ENCODE results near the gene WWOX. TPM values are rescaled to one million over a fixed set of nuclear protein-coding genes. Genes with fewer than 3 reads are reported as not detected.
A peak's percentile ranks its signal among the peaks of the same experiment; 100 is the strongest.

WWOX gene
- total RNA-seq, 1 donor from 2014 or later: 12.6 TPM

DNA sequence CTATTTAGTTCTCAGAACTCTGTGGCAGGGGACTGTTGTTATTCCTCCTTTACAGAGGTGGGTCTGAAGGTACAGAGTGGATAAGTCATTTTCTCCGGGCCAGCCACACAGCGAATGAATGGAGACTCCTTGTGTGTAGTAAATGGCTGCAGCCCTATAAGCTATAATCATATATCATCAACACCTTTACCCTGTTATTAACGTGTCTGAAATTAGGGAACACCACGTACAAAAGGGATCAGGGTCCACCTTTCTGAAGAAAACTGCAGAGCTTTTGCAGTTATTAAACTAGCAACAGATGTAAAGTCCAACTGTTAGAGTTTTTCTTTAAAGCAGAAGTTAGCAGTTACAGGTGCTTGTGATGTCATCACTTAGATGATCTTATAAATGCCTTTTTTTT is 804.4 kb downstream of the WWOX start:
- Histone ChIP-seq H3K4me3 (ENCODE audit: low read depth, low read length) (no peak overlapping the region), H3K27me3 (ENCODE audit: control insufficient read depth, insufficient read depth, low read length) (no peaks in the 10 kb centered on the region), H3K36me3 (ENCODE audit: control insufficient read depth, insufficient read depth, low read length) (no peaks in the 10 kb centered on the region)
- FAIRE-seq (no peak), DNase-seq (ENCODE audit: low read depth) (no peak)
- TF ChIP-seq, protein P1, sequence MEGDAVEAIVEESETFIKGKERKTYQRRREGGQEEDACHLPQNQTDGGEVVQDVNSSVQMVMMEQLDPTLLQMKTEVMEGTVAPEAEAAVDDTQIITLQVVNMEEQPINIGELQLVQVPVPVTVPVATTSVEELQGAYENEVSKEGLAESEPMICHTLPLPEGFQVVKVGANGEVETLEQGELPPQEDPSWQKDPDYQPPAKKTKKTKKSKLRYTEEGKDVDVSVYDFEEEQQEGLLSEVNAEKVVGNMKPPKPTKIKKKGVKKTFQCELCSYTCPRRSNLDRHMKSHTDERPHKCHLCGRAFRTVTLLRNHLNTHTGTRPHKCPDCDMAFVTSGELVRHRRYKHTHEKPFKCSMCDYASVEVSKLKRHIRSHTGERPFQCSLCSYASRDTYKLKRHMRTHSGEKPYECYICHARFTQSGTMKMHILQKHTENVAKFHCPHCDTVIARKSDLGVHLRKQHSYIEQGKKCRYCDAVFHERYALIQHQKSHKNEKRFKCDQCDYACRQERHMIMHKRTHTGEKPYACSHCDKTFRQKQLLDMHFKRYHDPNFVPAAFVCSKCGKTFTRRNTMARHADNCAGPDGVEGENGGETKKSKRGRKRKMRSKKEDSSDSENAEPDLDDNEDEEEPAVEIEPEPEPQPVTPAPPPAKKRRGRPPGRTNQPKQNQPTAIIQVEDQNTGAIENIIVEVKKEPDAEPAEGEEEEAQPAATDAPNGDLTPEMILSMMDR (IDR thresholded peaks at IDR 0.05; ENCODE audit: insufficient read depth, low read length, severe bottlenecking): no peak

GRCh38 chr16:78906135-78906534 is 806.7 kb downstream of the WWOX start:
- Histone ChIP-seq H3K27me3 (ENCODE audit: control insufficient read depth, insufficient read depth, low read length) (no peaks in the 10 kb centered on the region), H3K36me3 (ENCODE audit: control insufficient read depth, insufficient read depth, low read length) (no peaks in the 10 kb centered on the region), H3K4me3 (ENCODE audit: low read depth, low read length) (no peak overlapping the region)
- TF ChIP-seq, protein P1 (IDR thresholded peaks at IDR 0.05; ENCODE audit: insufficient read depth, low read length, severe bottlenecking): no peak
- FAIRE-seq: no peak
- DNase-seq (ENCODE audit: low read depth): no peak

DNA sequence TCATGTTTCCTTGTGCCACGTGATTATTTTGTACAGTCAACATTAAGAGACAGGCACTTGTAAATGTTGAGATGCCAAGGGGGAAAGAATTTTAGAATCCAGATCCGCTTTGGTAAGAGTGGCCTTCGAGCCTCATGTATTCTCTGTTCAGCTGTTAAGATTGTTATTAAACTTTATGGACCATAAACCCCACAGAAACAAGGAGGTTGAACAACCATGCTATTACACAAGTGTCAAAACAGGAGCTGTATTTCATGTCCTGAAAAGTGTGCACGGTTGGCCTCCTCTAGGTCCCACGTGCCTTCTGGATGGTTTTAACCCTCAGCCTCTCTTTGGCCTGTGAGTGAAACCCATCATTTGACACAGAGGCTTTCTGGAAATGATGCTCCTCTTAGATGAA is 809.8 kb downstream of the WWOX start:
- H3K27me3 ChIP-seq (ENCODE audit: control insufficient read depth, insufficient read depth, low read length): no peaks in the 10 kb centered on the region
- DNase-seq (ENCODE audit: low read depth) (no peak), FAIRE-seq (no peak)
- H3K4me3 ChIP-seq (ENCODE audit: low read depth, low read length): no peak overlapping the region
- H3K36me3 ChIP-seq (ENCODE audit: control insufficient read depth, insufficient read depth, low read length): no peaks in the 10 kb centered on the region
- TF ChIP-seq, protein P1 (IDR thresholded peaks at IDR 0.05; ENCODE audit: insufficient read depth, low read length, severe bottlenecking): no peak

GRCh38 chr16:78915811-78916345 is 816.4 kb downstream of the WWOX start:
- TF ChIP-seq, protein P1 (IDR thresholded peaks at IDR 0.05; ENCODE audit: insufficient read depth, low read length, severe bottlenecking): no peak
- DNase-seq (ENCODE audit: low read depth): no peak
- Histone ChIP-seq H3K36me3 (ENCODE audit: control insufficient read depth, insufficient read depth, low read length) (no peaks in the 10 kb centered on the region), H3K27me3 (ENCODE audit: control insufficient read depth, insufficient read depth, low read length) (no peaks in the 10 kb centered on the region), H3K4me3 (ENCODE audit: low read depth, low read length) (no peak overlapping the region)
- FAIRE-seq: no peak

- FAIRE-seq (no peak), DNase-seq (ENCODE audit: low read depth) (peak; percentile 89)
- TF ChIP-seq, protein P1 (IDR thresholded peaks at IDR 0.05; ENCODE audit: insufficient read depth, low read length, severe bottlenecking): no peak
- Histone ChIP-seq H3K36me3 (ENCODE audit: control insufficient read depth, insufficient read depth, low read length) (no peaks in the 10 kb centered on the region), H3K27me3 (ENCODE audit: control insufficient read depth, insufficient read depth, low read length) (no peaks in the 10 kb centered on the region), H3K4me3 (ENCODE audit: low read depth, low read length) (no peak overlapping the region)
These were observed 817.6 kb downstream of the WWOX start for GRCh38 chr16:78916928-78917545.

Measured in bronchial epithelial cell (primary cell).